Measurements from ENCODE around the gene DHX57. TPM values are rescaled to one million over a fixed set of nuclear protein-coding genes. Genes with fewer than 3 reads are reported as not detected.

Gene DHX57
- total and polyA plus RNA-seq, 2 experiments from 2014 or later, result 13.3 to 32.9 TPM

DNA sequence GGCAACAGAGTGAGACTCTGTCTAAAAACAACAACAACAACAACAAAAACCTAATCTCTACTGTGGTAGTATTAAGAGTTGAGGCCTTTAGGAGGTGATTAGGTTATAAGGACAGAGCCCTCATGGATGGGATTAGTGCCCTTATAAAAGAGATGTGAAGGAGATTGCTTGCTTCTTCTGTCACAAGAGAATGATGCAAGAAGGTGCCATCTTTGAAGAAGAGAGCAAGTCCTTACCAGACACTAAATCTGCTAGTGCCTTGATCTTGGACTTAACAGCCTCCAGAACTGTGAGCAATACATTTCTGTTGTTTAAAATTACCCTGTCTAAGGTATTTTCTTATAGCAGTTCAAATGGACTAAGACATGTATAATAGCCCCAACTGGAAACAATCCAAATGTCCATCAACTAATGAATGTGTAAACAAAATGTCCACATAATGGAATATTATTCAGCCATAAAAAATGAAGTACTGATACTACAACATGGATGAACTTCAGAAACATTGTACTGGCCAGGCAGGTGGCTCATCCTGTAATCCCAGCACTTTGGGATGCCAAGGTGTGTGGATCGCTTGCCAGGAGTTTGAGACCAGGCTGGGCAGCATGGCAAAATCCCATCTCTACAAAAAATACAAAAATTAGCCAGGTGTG, 12.3 kb upstream of the DHX57 start:
- no peak overlapping the region for H3K4me3 Mint-ChIP-seq
- no peak overlapping the region for H3K4me2 ChIP-seq
- H3K27me3 Mint-ChIP-seq (ENCODE audit: insufficient read depth, low read depth, poor library complexity), result peaks cover 3% of the 10 kb centered on the region
- no peak overlapping the region for H3K27ac ChIP-seq (ENCODE audit: low read depth)
- no peaks in the 10 kb centered on the region for H3K27me3 ChIP-seq (ENCODE audit: insufficient read depth)
- H3F3A ChIP-seq (replicated peaks; ENCODE audit: low read depth), result no peaks in the 10 kb centered on the region
- no peak overlapping the region for H3K27ac Mint-ChIP-seq
- H3K4me3 ChIP-seq, result no peak overlapping the region
- no peaks in the 10 kb centered on the region for H3K79me2 ChIP-seq (replicated peaks; ENCODE audit: insufficient read depth)
- no peaks in the 10 kb centered on the region for H3K9me2 ChIP-seq (ENCODE audit: insufficient read depth)
- H2AFZ ChIP-seq, result no peak overlapping the region
- H3K36me3 ChIP-seq (ENCODE audit: insufficient read depth), result no peaks in the 10 kb centered on the region
- ATAC-seq (no peak), DNase-seq (ENCODE audit: low spot score) (no peak)
- no peak for TF ChIP-seq STAT1 (IDR thresholded peaks at IDR 0.05; ENCODE audit: unreplicated experiment)
- TF ChIP-seq ZNF114 (CRISPR knock-in tag; IDR thresholded peaks at IDR 0.05), result no peak
- no peak for TF ChIP-seq EZH2phosphoT487 (IDR thresholded peaks at IDR 0.05; ENCODE audit: unreplicated experiment)
- TF ChIP-seq, protein P1, sequence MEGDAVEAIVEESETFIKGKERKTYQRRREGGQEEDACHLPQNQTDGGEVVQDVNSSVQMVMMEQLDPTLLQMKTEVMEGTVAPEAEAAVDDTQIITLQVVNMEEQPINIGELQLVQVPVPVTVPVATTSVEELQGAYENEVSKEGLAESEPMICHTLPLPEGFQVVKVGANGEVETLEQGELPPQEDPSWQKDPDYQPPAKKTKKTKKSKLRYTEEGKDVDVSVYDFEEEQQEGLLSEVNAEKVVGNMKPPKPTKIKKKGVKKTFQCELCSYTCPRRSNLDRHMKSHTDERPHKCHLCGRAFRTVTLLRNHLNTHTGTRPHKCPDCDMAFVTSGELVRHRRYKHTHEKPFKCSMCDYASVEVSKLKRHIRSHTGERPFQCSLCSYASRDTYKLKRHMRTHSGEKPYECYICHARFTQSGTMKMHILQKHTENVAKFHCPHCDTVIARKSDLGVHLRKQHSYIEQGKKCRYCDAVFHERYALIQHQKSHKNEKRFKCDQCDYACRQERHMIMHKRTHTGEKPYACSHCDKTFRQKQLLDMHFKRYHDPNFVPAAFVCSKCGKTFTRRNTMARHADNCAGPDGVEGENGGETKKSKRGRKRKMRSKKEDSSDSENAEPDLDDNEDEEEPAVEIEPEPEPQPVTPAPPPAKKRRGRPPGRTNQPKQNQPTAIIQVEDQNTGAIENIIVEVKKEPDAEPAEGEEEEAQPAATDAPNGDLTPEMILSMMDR (conservative IDR thresholded peaks at IDR 0.05; ENCODE audit: low read depth in 2 of 2), result no peak
- TF ChIP-seq NANOG (IDR thresholded peaks at IDR 0.05; ENCODE audit: borderline replicate concordance), result no peak
- no peak for TF ChIP-seq JUNB (IDR thresholded peaks at IDR 0.05; ENCODE audit: unreplicated experiment)
- no peak for TF ChIP-seq CREB1 (CRISPR knock-in tag; IDR thresholded peaks at IDR 0.05; ENCODE audit: low read depth)
- TF ChIP-seq POLR2AphosphoS5 (IDR thresholded peaks at IDR 0.05; ENCODE audit: low read depth), result no peak
- TF ChIP-seq, protein P2, sequence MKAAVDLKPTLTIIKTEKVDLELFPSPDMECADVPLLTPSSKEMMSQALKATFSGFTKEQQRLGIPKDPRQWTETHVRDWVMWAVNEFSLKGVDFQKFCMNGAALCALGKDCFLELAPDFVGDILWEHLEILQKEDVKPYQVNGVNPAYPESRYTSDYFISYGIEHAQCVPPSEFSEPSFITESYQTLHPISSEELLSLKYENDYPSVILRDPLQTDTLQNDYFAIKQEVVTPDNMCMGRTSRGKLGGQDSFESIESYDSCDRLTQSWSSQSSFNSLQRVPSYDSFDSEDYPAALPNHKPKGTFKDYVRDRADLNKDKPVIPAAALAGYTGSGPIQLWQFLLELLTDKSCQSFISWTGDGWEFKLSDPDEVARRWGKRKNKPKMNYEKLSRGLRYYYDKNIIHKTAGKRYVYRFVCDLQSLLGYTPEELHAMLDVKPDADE (IDR thresholded peaks at IDR 0.05), result no peak
- TF ChIP-seq, protein P3, sequence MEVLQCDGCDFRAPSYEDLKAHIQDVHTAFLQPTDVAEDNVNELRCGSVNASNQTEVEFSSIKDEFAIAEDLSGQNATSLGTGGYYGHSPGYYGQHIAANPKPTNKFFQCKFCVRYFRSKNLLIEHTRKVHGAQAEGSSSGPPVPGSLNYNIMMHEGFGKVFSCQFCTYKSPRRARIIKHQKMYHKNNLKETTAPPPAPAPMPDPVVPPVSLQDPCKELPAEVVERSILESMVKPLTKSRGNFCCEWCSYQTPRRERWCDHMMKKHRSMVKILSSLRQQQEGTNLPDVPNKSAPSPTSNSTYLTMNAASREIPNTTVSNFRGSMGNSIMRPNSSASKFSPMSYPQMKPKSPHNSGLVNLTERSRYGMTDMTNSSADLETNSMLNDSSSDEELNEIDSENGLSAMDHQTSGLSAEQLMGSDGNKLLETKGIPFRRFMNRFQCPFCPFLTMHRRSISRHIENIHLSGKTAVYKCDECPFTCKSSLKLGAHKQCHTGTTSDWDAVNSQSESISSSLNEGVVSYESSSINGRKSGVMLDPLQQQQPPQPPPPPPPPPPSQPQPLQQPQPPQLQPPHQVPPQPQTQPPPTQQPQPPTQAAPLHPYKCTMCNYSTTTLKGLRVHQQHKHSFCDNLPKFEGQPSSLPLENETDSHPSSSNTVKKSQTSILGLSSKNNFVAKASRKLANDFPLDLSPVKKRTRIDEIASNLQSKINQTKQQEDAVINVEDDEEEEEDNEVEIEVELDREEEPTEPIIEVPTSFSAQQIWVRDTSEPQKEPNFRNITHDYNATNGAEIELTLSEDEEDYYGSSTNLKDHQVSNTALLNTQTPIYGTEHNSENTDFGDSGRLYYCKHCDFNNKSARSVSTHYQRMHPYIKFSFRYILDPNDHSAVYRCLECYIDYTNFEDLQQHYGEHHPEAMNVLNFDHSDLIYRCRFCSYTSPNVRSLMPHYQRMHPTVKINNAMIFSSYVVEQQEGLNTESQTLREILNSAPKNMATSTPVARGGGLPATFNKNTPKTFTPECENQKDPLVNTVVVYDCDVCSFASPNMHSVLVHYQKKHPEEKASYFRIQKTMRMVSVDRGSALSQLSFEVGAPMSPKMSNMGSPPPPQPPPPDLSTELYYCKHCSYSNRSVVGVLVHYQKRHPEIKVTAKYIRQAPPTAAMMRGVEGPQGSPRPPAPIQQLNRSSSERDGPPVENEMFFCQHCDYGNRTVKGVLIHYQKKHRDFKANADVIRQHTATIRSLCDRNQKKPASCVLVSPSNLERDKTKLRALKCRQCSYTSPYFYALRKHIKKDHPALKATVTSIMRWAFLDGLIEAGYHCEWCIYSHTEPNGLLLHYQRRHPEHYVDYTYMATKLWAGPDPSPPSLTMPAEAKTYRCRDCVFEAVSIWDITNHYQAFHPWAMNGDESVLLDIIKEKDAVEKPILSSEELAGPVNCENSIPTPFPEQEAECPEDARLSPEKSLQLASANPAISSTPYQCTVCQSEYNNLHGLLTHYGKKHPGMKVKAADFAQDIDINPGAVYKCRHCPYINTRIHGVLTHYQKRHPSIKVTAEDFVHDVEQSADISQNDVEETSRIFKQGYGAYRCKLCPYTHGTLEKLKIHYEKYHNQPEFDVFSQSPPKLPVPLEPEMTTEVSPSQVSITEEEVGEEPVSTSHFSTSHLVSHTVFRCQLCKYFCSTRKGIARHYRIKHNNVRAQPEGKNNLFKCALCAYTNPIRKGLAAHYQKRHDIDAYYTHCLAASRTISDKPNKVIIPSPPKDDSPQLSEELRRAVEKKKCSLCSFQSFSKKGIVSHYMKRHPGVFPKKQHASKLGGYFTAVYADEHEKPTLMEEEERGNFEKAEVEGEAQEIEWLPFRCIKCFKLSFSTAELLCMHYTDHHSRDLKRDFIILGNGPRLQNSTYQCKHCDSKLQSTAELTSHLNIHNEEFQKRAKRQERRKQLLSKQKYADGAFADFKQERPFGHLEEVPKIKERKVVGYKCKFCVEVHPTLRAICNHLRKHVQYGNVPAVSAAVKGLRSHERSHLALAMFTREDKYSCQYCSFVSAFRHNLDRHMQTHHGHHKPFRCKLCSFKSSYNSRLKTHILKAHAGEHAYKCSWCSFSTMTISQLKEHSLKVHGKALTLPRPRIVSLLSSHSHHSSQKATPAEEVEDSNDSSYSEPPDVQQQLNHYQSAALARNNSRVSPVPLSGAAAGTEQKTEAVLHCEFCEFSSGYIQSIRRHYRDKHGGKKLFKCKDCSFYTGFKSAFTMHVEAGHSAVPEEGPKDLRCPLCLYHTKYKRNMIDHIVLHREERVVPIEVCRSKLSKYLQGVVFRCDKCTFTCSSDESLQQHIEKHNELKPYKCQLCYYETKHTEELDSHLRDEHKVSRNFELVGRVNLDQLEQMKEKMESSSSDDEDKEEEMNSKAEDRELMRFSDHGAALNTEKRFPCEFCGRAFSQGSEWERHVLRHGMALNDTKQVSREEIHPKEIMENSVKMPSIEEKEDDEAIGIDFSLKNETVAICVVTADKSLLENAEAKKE (CRISPR knock-in tag; IDR thresholded peaks at IDR 0.05), result no peak
- TF ChIP-seq, protein P4, sequence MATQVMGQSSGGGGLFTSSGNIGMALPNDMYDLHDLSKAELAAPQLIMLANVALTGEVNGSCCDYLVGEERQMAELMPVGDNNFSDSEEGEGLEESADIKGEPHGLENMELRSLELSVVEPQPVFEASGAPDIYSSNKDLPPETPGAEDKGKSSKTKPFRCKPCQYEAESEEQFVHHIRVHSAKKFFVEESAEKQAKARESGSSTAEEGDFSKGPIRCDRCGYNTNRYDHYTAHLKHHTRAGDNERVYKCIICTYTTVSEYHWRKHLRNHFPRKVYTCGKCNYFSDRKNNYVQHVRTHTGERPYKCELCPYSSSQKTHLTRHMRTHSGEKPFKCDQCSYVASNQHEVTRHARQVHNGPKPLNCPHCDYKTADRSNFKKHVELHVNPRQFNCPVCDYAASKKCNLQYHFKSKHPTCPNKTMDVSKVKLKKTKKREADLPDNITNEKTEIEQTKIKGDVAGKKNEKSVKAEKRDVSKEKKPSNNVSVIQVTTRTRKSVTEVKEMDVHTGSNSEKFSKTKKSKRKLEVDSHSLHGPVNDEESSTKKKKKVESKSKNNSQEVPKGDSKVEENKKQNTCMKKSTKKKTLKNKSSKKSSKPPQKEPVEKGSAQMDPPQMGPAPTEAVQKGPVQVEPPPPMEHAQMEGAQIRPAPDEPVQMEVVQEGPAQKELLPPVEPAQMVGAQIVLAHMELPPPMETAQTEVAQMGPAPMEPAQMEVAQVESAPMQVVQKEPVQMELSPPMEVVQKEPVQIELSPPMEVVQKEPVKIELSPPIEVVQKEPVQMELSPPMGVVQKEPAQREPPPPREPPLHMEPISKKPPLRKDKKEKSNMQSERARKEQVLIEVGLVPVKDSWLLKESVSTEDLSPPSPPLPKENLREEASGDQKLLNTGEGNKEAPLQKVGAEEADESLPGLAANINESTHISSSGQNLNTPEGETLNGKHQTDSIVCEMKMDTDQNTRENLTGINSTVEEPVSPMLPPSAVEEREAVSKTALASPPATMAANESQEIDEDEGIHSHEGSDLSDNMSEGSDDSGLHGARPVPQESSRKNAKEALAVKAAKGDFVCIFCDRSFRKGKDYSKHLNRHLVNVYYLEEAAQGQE (IDR thresholded peaks at IDR 0.05; ENCODE audit: unreplicated experiment), result no peak
- no peak for TF ChIP-seq ZNF331 (CRISPR knock-in tag; IDR thresholded peaks at IDR 0.05; ENCODE audit: low read depth)
- TF ChIP-seq EZH2 (IDR thresholded peaks at IDR 0.05; ENCODE audit: low read depth, unreplicated experiment), result no peak
- H3K36me3 Mint-ChIP-seq (ENCODE audit: low read depth), result no peaks in the 10 kb centered on the region
- H3K9me3 Mint-ChIP-seq, result no peaks in the 10 kb centered on the region
- peaks cover 6% of the 10 kb centered on the region; the same call in 1 of the 3 replicates for H3K4me1 Mint-ChIP-seq
- H3K4me1 ChIP-seq (ENCODE audit: insufficient read depth), result peaks cover 5% of the 10 kb centered on the region; the same call in 1 of the 2 replicates
- H4K20me1 ChIP-seq (replicated peaks; ENCODE audit: insufficient read depth), result no peaks in the 10 kb centered on the region

Data from GM23338 (cell line).